Nephron (organoid): ENCODE data around the gene TENM4.

ENCODE experiments used
- H3K27ac Mint-ChIP-seq, 3 experiments: 2 replicates each; pipeline ENCODE4 v1.8.0; 2020; ENCODE audit warnings: mixed read lengths in 3 of 3, mild to moderate bottlenecking in 2 of 3, moderate library complexity in 1 of 3
- H3K27me3 Mint-ChIP-seq: 2 replicates; pipeline ENCODE4 v1.8.0; 2021; ENCODE audit warnings: low read depth, mild to moderate bottlenecking, moderate library complexity, mixed read lengths
- H3K36me3 Mint-ChIP-seq: 2 replicates; pipeline ENCODE4 v1.8.0; 2020; ENCODE audit warnings: low read depth, mixed read lengths
- H3K4me1 Mint-ChIP-seq: 2 replicates; pipeline ENCODE4 v1.8.0; 2020; ENCODE audit warnings: mixed read lengths
- H3K4me3 Mint-ChIP-seq, 3 experiments: 2 replicates each; pipeline ENCODE4 v1.8.0; 2020; ENCODE audit warnings: mild to moderate bottlenecking in 3 of 3, mixed read lengths in 3 of 3, moderate library complexity in 2 of 3
- H3K9me3 Mint-ChIP-seq: 2 replicates; pipeline ENCODE4 v1.8.0; 2020; ENCODE audit warnings: mixed read lengths
- CTCF ChIP-seq, 3 experiments: fragments of 200-600 bp; sonication (generic); IDR thresholded peaks; one replicate each; pipeline ENCODE4 v1.5.0; 2021; ENCODE audit warnings: antibody characterized with exemption in 3 of 3; ENCODE audit not compliant: unreplicated experiment in 3 of 3

Gene TENM4

GRCh38 chr11:79011357-79011756 is 429.5 kb downstream of the TENM4 start:
- Mint-ChIP-seq H3K9me3 (peaks cover 12% of the 10 kb centered on the region), H3K4me1 (peaks cover 11% of the 10 kb centered on the region), H3K4me3 (no peak overlapping the region), H3K27me3 (no peaks in the 10 kb centered on the region), H3K36me3 (peaks cover 40% of the 10 kb centered on the region), H3K27ac (no peak overlapping the region)
- TF ChIP-seq CTCF (IDR thresholded peaks at IDR 0.05; ENCODE audit: unreplicated experiment in 3 of 3): no peak

- Mint-ChIP-seq H3K36me3 (peaks cover 67% of the 10 kb centered on the region), H3K27ac (peak overlapping the region in 1 of 3 experiments; percentile 88), H3K4me3 (no peak overlapping the region), H3K4me1 (no peaks in the 10 kb centered on the region), H3K27me3 (no peaks in the 10 kb centered on the region), H3K9me3 (peaks cover 39% of the 10 kb centered on the region)
- TF ChIP-seq CTCF (IDR thresholded peaks at IDR 0.05; ENCODE audit: unreplicated experiment in 3 of 3): no peak
These were observed 432.9 kb downstream of the TENM4 start for GRCh38 chr11:79007771-79008402.

GRCh38 chr11:79006854-79007253 is 434.0 kb downstream of the TENM4 start:
- TF ChIP-seq CTCF (IDR thresholded peaks at IDR 0.05; ENCODE audit: unreplicated experiment in 3 of 3): no peak
- H3K36me3 Mint-ChIP-seq: peaks cover 68% of the 10 kb centered on the region
- peaks cover 48% of the 10 kb centered on the region for H3K9me3 Mint-ChIP-seq
- H3K27ac Mint-ChIP-seq: peak overlapping the region in 1 of 3 experiments; percentile 42
- no peak overlapping the region for H3K4me3 Mint-ChIP-seq
- H3K27me3 Mint-ChIP-seq: no peaks in the 10 kb centered on the region
- no peaks in the 10 kb centered on the region for H3K4me1 Mint-ChIP-seq

GRCh38 chr11:78996007-78996406 is 444.8 kb downstream of the TENM4 start:
- H3K36me3 Mint-ChIP-seq: peaks cover 33% of the 10 kb centered on the region
- peaks cover 24% of the 10 kb centered on the region for H3K9me3 Mint-ChIP-seq
- H3K27me3 Mint-ChIP-seq: no peaks in the 10 kb centered on the region
- H3K27ac Mint-ChIP-seq: no peak overlapping the region
- TF ChIP-seq CTCF (IDR thresholded peaks at IDR 0.05; ENCODE audit: unreplicated experiment in 3 of 3): no peak
- H3K4me3 Mint-ChIP-seq: no peak overlapping the region
- no peaks in the 10 kb centered on the region for H3K4me1 Mint-ChIP-seq

- H3K36me3 Mint-ChIP-seq: peaks cover 29% of the 10 kb centered on the region
- no peaks in the 10 kb centered on the region for H3K4me1 Mint-ChIP-seq
- H3K27me3 Mint-ChIP-seq: no peaks in the 10 kb centered on the region
- no peak overlapping the region for H3K4me3 Mint-ChIP-seq
- no peak overlapping the region for H3K27ac Mint-ChIP-seq
- peaks cover 20% of the 10 kb centered on the region for H3K9me3 Mint-ChIP-seq
- no peak for TF ChIP-seq CTCF (IDR thresholded peaks at IDR 0.05; ENCODE audit: unreplicated experiment in 3 of 3)
These were observed 445.7 kb downstream of the TENM4 start for GRCh38 chr11:78995171-78995570.

GRCh38 chr11:78993802-78994430 is 446.9 kb downstream of the TENM4 start:
- Mint-ChIP-seq H3K4me1 (no peaks in the 10 kb centered on the region), H3K27me3 (no peaks in the 10 kb centered on the region), H3K27ac (no peak overlapping the region), H3K36me3 (peaks cover 18% of the 10 kb centered on the region), H3K9me3 (peaks cover 10% of the 10 kb centered on the region), H3K4me3 (no peak overlapping the region)
- no peak for TF ChIP-seq CTCF (IDR thresholded peaks at IDR 0.05; ENCODE audit: unreplicated experiment in 3 of 3)
